ENCODE measurements around the gene ATF4.

- TF ChIP-seq CTCF (IDR thresholded peaks at IDR 0.05; ENCODE audit: low read length) (peak; percentile 80), EZH2 (IDR thresholded peaks at IDR 0.05; ENCODE audit: borderline replicate concordance, low read length) (no peak)
Measured at GRCh38 chr22:39514373-39514973, 5.9 kb upstream of the ATF4 start.

Data from OCI-LY1 (cell line).